ENCODE results near the gene PBX2.
A peak's percentile ranks its signal among the peaks of the same experiment; 100 is the strongest.
"Not testable (repeated sequence)": the region's sequence is repeated elsewhere in the genome, so short reads cannot be mapped to it uniquely, and the experiment has no call there.

The PBX2 gene

DNA sequence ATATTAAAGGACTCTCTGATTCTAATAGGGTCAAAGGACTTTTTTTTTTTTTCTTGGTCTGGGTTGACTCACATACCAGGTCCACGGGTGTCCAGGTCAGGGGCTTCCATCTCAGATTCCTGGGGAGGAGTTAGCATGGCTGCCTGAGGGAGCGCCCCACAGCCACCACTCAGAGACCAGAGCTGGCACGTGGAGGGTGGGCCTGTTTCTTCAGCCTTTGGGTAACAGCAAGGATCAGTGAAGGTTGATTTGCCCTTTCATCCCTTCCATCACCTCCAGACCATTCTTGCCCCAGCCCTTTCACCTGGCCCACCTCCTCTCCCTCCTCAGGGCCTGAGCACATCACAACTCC, 8.3 kb upstream of the PBX2 start:
- no peak for TF ChIP-seq ZFX (IDR thresholded peaks at IDR 0.05)
- TF ChIP-seq, protein P1, sequence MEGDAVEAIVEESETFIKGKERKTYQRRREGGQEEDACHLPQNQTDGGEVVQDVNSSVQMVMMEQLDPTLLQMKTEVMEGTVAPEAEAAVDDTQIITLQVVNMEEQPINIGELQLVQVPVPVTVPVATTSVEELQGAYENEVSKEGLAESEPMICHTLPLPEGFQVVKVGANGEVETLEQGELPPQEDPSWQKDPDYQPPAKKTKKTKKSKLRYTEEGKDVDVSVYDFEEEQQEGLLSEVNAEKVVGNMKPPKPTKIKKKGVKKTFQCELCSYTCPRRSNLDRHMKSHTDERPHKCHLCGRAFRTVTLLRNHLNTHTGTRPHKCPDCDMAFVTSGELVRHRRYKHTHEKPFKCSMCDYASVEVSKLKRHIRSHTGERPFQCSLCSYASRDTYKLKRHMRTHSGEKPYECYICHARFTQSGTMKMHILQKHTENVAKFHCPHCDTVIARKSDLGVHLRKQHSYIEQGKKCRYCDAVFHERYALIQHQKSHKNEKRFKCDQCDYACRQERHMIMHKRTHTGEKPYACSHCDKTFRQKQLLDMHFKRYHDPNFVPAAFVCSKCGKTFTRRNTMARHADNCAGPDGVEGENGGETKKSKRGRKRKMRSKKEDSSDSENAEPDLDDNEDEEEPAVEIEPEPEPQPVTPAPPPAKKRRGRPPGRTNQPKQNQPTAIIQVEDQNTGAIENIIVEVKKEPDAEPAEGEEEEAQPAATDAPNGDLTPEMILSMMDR (conservative IDR thresholded peaks at IDR 0.05): no peak
- no peak overlapping the region for H3K27ac ChIP-seq

DNA sequence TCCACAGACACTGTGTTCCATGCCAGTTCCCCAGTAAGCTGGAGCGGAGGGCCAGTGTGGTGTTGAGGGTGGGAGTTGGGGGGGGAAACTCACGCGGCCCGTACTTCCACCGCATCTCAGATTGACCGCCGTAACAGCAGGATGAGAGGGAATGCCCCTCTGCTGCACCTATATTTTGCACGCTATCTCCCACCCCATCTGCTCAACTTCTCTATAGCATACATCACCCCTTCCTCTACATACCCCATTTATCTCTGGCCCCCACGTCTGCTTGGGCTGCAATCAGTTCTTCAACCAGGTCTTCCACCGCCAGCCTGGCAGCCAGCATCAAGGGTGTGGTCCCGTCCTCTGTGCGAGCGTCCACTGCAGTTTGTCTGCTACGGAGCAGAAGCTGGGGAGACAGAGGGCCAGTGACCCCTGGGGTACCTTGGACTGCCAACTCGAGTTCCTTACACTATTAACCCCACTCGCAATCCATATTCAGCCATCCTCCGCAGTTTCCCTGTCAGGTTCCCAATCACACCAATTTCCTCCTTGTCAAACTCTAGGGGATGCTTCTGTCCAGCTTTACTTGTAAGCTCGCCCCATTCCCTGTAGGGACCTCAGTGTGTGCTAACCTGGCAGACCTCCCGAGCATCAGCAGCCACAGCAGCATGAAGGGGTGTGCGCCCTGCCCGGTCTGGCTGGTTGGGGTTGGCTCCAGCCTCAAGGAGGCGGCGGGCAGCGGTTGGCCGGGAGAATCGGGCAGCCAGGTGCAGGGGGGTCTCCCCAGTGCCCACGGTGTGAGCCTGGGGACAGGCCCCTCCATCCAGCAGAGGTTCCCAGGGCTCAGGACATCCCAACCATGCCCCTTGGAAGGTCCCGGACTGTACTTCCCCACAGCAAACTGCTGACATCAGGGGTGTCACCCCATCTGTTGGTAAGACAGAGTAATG, 6.9 kb upstream of the PBX2 start:
- no peak for TF ChIP-seq ZFX (IDR thresholded peaks at IDR 0.05)
- TF ChIP-seq, protein P1 (conservative IDR thresholded peaks at IDR 0.05): no peak
- peak overlapping the region; percentile 97 for H3K27ac ChIP-seq

DNA sequence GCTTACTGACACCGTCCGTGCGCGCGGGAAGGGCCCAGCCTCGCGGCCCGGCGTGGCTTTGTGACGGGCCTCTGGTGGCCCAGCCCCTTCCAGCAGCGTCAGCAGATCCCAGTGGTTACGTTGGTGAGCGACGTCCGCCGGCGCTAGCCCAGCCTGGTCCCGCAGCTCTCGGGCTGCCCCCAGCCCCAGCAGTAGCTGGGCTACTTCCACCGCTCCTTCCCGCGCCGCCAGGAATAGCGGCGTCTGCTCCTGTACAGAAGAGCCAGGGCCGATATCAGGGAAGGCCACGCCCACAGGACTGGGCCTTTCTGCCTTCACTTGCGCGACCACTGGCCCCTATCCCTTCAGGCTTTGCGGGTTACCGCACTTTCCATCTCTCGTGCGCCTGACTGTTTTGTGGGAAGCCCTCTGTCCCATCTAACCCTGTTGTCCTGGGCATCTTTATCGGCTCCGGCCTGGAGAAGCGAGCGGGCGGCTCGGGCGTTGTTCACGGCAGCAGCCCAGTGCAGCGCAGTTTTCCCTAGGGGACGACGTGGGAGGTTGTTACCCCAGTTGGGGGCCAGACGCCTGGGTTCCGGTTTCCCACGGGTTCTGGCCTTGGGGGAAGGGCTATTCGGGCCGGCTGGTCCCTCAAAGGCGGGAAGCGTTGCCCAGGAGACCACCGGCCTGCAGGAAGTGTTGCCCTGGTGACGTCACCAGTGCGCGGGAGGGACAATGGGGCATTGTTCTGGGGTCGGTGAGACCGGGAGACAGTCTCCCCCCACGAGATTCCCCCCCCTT, 6.1 kb upstream of the PBX2 start:
- TF ChIP-seq, protein P1 (conservative IDR thresholded peaks at IDR 0.05): no peak
- peak; percentile 79; the same call in 1 of the 2 replicates for TF ChIP-seq ZFX (IDR thresholded peaks at IDR 0.05)
- peak overlapping the region; percentile 97 for H3K27ac ChIP-seq

DNA sequence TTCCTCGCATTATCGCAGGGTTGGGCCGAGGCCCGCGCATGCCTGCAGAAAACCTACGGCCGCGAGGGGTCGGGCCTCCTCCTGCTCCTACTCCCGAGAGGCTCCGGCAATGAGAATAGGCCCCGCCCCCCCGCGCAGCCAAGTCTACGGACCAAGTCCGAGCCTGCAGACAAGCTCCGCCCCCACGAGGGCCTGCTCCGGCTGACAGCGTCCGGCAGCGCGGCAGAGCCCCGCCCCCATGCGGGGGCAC, 5.6 kb upstream of the PBX2 start:
- peak overlapping the region; percentile 97 for H3K27ac ChIP-seq
- TF ChIP-seq, protein P1 (conservative IDR thresholded peaks at IDR 0.05): no peak
- no peak for TF ChIP-seq ZFX (IDR thresholded peaks at IDR 0.05)

DNA sequence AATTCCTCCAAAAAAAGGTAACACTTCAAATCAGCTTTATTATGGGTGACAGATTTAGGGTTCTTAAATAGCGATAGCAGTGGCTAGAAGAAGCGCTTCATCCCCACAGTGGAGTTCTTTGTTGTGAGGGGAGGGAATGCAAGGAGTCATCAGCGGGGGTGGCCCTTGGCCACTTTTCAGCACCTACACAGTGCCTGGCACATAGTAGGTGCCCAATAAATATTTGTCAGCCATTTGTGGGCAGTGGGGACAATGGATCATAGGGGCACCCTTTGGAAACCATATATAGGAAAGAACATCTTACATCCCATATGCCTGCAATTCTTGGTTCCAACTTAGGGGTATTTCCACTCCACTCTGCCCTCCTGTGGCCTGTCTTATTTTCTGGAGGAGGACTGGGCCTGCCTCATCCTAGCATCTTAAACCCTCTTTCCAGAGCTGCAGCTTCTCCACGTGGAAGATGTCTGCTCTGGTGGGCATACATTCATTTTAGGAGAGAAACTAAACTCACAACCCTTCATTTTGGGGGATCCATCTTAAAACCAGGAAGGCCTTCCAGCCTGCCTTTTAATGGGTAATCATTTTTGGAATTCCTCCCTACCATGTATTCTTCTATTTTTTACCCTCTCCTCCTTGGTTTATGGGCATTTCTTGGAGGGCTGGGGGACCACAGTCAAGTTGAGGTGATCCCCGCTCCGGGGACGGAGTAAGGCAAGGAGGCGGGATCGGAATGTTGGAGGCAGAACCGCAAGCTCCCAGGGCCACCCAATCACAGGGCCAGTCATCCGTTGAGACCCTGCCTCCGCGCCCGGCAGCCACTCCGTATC, 5.0 kb upstream of the PBX2 start:
- no peak for TF ChIP-seq ZFX (IDR thresholded peaks at IDR 0.05)
- TF ChIP-seq, protein P1 (conservative IDR thresholded peaks at IDR 0.05): peak; percentile 80

DNA sequence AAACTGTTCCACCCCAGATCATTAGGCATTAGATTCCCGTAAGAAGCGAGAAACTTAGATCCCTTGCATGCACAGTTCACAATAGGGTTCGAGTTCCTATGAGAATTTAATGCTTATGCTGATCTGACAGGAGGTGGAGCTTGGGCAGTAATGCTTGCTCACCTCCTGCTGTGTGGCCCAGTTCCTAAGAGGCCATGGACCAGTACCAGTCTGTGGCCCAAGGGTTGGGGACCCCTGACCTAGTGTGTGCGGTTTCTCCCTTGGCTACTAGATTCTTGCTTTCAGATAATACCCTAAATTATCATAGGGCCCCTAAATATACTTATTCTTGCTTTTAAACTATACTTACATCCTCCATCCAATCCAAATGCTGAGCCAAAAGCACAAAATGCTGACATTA, 4.4 kb upstream of the PBX2 start:
- TF ChIP-seq, protein P1 (conservative IDR thresholded peaks at IDR 0.05): no peak
- TF ChIP-seq ZFX (IDR thresholded peaks at IDR 0.05): no peak

More for the DNA sequence above, 5.0 kb upstream of the PBX2 start:
- H3K27ac ChIP-seq: peak overlapping the region; percentile 97

DNA sequence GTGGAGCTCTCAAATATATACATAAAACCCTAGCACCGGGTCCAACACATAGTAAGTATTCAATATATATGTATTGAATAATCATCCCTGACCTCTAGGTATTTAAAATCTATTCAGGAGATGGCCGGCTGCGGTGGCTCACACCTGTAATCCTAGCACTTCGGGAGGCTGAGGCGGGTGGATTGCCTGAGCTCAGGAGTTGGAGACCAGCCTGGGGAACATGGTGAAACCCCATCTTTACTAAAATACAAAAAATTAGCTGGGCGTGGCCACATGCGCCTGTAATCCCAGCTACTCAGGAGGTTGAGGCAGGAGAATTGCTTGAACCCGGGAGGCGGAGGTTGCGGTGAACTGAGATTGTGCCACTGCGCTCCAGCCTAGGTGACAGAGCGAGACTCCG, 3.1 kb upstream of the PBX2 start:
- H3K27ac ChIP-seq: not testable (repeated sequence)

More for the DNA sequence above, 4.4 kb upstream of the PBX2 start:
- H3K27ac ChIP-seq: no peak overlapping the region
